HG03575 (cell line): ENCODE data around the gene BMPR2.
"Not testable (repeated sequence)": the region's sequence is repeated elsewhere in the genome, so short reads cannot be mapped to it uniquely, and the experiment has no call there.

Experiments used
- ATAC-seq: cut with Tn5 transposase; IDR thresholded peaks from one replicate; pipeline ENCODE4 v1.9.1; 2021; ENCODE audit not compliant: unreplicated experiment, insufficient number of reproducible peaks, low FRiP score; ENCODE audit errors: extremely low read depth

Gene BMPR2

DNA sequence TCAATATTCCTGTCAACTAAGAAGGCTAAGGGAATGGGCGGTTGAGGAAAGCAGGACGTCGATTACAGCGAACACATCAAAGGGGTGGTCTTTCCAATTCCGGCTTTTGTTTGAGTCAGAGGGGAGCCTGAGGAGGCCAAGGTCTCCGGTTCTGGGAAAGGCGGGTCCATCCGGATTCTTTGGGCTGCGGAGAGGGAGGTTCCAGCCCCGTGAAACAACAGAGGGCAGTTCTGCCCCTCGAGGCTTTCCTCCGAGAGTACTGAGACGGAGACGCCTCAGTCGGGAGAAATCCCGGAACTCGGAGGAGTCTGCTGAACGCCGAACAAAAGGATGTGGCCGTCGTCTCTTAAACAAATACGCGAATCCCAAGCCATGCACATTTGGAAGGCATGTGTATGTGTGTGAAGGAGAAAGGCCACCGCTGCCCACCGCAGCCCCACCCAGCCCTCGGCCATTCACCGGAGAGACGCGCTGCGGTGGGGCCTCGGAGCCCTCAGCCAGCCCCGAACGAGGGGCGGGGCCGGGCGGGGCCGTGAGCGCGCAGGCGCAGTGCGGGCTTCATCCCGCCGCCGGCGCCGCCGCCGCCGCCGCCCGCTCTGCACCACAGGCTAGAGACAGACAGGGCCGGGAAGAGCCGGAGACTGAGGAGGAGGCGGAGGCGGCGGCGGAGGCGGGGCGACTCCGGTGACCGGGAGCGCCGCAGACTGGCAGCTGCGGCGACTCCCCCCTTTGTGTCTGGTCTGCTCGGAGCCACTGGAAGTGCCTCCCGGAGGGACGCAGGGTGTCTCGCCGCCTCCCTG is at the start of gene BMPR2:
TSS of gene BMPR2 (plus strand) at position 719 of the 800 bp plus-strand sequence. CDS start 1,148 bp downstream, outside the sequence.
- no peak for ATAC-seq

DNA sequence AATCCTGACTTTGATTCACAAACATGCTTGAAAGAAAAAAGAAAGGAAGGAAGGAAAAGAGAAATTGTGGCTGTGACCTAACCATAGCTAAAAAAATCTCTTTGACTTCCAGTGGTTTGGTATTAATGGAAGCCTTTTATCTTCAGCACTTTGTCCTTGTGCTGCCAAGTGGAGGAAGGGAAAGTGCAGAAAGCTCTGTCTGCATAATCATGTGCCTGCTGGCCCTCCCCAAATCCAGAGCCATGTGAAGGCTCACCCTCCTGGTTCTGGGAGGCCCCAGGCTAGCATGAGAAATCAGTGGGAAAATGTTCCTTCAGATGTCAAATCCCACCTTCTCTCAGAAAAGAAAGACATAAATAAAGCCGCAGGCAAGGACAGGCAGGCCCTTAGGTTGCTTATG is 48.3 kb upstream of the BMPR2 start:
- no peak for ATAC-seq

DNA sequence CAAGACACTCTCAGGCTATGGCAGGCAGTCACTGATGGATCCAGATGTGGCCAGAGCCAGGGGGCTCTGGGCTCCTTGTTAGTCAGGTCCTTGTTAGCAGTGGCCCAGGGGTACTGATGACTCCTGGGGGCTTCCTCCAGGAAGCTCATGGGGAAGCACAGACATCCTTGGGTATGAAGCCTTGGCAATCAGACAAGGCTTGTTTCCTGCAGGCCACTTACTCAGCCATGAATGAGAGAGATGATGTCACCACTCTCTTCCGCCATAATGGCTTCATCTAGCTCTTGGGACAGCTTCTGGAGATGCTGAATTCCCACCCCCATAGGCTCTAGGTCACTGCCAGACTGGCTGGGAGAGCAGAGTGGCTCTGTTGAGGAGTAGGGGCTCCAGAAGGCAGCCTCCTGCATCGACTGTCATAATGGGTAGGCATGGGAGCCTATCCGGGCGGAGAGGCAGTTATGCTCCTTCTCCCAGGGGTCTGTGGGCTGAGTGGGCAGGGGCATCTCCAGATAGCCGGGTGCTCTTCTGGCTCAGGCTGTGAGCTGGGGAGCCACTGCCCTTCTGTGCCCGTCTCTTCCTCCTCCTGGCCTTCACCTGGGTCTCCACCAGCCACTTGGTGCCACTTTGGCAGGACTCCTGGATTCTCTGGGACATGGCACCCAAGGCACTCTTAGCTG is 40.2 kb upstream of the BMPR2 start:
- ATAC-seq = no peak

DNA sequence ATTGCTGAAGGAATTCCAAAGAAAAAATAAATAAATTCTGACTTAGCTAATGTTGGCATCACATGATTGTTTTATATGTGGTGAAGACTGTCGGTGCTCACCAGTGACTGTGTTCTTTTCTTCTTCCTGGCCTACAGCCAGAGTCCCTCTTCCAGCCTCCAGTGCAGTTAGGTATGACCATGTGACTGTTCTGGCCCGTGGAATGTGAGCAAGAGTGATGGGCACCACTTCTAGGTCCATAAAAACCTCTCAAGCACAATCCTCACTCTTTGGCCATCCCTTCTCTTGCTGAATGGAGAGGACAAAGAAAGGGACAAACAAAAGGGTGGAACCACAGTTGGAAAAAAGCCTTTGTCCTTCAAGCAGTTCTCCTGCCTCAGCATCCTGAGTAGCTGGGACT is 39.0 kb upstream of the BMPR2 start:
- no peak for ATAC-seq

DNA sequence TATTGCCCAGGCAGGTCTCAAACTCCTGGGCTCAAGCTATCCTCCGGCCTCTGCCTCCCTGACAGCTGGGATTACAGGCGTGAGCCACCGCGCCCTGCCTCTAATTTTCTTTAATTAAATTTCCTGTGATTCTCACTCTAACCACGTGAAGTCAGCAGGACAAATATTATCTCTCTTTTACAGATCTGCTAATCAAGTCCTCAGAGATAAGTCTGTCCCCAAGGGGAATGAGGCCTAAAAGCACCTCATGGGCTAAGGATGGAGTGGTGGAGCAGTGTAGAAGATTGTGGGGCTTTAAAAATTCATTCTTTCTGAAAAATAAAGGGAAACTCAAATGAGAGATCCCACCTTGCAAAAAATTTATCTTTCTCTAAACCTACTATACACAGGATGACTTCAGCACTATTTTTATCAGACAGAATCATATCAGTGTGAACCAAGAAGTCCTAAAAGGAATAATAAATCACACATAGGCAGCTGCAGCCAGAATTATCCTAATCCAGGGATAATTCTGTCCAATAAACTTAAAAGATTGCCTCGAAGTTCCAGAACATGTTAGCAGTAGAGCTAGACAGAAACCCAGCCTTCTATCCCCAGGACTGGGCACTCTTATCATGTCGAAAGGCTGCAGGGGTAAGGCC is 38.3 kb upstream of the BMPR2 start:
- no peak for ATAC-seq

DNA sequence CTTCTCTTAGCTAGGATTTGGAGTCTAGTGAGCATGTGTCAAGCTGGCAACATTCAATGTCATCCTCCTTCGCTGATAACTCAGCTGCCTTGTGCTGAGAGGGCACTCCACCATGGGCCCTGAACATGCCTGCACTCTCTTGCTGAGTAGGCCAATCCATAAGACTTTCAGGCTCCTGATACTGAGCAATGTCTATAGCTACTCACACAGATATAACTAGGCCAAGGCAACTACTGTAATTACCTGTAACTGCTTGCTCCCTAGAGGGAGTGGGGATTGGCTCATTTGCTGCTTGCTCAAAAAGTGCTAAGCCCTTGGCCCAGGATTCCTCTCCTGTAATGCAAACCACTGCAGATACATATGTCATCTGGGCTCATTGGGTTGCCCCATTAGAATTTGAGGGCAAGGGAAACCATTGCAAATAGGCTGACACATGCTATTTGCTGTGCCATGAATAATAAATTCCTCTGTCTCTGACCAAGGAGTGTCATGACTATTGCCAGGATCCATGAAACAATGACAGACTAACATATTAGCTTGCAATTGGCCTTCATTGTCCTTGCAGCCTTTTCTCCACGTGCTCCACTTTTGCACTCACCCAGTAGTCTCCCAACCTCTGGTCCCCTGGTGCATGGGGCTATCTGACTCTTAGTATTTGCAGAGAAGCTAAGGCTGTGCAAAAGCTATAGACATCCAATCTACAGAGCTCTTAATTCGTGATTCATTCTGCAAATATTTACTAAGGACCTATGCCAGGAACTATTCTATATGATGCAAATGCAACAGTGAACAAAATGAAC is 36.9 kb upstream of the BMPR2 start:
- no peak for ATAC-seq

DNA sequence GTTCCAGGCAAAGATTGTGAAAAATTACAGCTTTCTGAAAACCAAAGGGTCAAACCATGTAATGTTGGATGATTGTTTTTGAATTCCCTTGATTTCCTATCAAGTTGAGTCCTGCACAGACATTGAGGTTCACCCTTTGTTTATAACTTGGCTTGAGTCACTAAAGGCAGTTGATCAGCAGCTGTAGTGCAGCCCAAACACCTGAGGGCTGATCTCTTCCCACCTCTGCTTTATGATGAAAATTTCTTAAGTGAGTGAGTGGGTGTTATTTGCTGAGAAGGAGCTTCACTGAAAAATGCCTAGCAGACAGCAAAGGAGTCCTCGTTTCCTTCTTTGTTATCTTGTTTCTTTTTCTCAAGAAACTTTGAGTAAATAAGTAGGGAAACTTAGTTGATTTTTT is 31.9 kb upstream of the BMPR2 start:
- no peak for ATAC-seq

DNA sequence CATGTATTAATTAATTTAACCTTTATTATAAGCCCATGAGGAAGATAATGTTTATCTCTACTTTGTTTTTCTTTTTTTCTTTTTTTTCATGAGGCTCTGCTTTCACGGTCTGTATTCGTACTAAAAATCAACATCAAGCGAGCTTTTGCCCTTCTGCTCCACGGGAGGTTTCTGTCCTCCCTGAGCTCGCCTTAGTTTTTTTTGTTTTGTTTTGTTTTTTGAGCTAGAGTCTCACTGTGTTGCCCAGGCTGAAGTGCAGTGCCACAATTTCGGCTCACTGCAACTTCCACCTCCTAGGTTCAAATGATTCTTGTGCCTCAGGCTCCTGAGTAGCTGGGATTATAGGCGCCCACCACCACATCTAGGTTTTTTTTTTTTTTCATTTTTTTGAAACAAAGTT is 29.9 kb upstream of the BMPR2 start:
- no peak for ATAC-seq

DNA sequence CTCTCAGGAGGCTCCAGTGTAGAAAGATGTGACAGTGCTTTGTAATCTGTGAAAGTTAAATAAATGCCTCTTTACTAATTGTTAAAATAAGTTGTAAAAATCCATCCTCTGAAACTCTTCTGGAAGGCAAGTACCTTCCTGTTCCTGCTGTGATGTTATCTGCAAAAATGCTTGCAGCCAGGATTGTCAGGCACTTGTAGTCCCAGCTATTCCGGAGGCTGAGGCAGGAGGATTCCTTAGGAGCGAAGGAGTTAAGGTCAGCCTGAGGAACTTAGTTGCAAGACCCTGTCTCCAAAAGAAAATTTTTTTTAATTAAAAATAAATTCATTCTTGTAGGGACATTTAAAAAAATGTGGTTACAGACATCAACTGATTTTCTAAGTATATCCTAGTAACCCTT is 22.7 kb upstream of the BMPR2 start:
- ATAC-seq = no peak

DNA sequence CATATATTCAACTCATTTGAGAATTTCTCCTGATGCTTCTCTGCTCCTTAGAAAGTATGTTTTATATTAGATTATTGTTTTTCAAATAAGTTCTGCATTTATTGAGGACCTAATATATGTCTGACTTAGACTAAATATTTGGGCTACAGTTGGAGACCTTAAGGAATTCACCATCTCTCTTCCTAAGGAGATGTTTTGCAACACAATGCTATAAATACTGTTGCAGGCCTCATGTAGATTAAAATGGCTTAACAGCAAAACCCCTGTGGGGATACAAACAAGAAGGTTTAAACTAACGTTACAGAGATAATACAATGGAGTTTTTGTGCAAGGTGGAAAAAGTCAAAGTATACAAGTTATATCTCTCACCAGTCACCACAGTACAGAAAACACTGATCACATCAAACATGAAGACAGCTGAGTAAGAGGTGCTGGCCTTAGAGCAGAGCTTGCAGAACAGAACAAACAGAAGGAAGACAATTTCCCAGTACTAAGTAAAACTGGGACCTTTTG is 20.1 kb upstream of the BMPR2 start:
- ATAC-seq = no peak

DNA sequence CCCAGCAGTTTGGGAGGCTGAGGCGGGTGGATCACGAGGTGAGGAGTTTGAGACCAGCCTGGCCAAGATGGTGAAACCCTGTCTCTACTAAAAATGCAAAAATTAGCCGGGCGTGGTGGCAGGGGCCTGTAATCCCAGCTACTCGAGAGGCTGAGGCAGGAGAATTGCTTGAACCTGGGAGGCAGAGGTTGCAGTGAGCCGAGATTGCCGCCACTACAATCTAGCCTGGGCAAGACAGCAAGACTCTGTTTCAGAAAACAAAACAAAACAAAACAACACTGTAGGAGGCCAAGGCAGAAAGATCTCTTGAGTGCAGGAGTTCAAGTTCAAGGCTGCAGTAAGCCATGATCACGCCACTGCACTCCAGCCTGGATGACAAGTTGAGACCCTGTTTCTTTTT is 17.2 kb upstream of the BMPR2 start:
- ATAC-seq = not testable (repeated sequence)

DNA sequence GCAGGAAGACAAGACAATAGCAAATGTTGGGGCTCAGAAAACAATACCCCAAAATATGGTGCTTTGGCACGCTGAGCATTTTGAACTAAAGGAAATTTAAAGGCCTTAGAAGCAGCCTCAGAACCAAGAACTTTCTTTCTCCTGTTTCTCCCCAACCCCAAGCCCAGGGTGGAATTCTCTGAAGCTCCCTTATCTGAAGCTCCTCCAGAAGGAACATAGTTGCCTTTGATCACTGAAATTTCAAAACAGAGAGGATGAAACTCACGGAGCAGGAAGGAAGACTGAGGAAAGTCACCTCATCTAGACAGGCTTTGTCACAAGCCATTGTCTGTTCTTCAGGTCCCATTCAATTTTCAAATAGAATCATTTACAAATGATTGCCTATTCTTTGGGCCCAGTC is 15.5 kb upstream of the BMPR2 start:
- no peak for ATAC-seq

DNA sequence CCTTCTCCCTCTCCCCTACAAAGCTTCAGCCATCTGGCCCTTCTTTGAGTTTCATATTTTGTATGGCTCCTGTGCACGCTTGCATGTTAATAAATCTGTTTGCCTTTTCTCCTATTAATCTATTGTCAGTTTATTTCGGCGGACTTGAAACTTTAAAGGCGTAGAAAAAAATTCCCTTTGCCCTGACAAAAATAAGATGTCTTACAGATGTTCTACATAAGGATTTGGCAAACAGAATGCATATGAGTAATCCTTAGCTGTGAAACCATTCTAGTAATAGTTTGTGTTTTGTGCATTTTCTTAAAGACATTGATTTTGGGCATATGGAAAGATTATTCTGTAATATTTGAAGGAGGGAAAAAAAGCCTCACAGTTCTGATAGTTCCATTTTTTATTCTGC is 15.0 kb upstream of the BMPR2 start:
- ATAC-seq = no peak

DNA sequence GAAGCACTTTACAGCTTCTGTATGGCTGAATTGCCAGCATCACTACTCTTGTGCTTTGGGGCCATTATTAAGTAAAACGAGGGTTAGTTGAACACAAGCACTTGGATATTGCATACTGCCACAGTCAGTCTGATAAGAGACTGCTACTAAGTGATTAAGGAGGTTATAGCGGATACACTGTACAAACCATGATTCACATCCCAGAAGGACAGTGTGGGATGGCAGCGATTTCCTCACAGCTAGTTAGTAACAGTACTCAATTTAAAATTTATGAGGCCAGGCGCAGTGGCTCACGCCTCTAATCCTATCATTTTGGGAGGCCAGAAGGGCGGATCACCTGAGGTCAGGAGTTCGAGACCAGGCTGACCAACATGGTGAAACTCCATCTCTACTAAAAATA is 2.6 kb upstream of the BMPR2 start:
- ATAC-seq = no peak

DNA sequence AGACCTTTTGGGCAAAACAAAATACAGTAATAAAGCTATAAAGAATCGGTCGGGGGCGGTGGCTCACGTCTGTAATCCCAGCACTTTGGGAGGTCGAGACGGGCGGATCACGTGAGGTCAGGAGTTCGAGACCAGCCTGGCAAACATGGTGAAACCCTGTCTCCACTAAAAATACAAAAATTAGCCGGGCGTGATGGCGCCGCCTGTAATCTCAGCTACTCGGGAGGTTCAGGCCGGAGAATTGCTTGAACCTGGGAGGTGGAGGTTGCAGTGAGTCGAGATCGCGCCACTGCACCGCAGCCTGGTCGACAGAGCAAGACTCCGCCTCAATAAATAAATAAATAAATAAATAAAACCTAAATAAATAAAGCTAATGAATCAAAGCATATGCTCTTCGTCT is 1.7 kb upstream of the BMPR2 start:
- not testable (repeated sequence) for ATAC-seq

DNA sequence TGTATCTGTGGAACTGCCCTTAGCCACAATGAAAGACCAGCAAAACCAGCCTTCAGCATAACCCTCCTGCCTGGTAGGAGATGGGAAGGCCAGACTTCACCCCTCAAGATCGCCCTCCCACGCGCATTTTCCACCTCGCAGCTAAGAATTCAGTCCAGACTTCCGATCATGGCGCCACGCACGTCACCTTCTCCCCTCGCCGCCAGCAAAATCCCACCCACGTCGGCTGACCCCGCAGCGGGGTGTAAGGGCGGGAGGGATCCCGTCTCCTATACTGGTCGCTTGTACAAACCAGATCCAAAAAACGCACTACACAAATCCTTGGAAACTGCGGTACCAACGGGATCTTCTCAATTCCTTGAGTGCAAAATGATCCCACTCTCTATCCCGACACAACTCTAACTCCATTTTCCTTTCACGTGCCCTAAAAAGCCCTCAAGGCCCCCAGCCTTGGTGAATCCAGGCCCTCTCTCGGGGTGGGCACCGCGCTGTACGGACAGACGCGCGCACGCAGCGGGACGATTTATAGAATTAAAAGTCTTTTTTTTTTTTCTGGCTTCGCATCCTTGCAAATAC is 1.0 kb upstream of the BMPR2 start:
- ATAC-seq = no peak

DNA sequence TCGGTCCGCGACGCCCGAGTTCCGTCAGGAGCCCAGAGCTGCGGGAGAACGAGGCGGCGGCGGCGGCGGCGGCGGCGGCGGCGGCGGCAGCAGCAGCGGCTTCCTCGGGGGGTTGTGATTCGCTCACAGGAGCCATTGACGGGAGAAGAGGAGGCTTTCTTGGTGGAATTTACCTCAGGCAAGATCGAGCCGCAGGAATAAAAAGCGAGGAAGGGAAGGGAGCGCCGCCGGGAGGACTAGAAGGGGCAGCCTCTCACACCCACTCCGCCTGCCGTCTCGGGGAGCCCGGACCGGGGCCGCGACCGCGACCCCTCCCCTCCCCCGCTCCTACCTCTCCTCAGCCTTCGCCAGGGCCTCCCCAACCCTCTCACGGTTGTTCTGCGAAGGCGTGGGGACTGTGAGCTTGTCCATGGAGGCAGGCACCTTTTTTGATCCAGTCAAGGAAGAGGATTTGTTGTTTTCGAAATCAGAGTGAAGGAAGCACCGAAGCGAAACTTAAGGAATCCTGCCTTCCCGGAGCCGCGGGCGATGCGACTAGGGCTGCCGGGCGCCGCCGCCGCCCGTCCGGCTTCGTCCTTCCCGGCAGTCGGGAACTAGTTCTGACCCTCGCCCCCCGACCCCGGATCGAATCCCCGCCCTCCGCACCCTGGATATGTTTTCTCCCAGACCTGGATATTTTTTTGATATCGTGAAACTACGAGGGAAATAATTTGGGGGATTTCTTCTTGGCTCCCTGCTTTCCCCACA is 506 bp downstream of the BMPR2 start:
- no peak for ATAC-seq

DNA sequence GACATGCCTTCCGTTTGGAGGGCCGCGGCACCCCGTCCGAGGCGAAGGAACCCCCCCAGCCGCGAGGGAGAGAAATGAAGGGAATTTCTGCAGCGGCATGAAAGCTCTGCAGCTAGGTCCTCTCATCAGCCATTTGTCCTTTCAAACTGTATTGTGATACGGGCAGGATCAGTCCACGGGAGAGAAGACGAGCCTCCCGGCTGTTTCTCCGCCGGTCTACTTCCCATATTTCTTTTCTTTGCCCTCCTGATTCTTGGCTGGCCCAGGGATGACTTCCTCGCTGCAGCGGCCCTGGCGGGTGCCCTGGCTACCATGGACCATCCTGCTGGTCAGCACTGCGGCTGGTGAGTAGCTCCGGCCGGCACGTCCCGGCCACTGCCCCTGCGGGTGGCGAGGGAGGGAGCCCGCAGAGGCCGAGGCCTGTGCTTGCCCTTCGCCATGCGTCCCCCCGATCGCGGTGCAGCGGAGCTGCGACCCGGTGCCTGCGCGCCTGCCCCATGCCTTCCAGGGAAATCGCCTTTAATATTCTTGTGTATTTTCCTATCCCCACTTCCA is 1.2 kb downstream of the BMPR2 start:
- no peak for ATAC-seq
